Measurements from ENCODE around the gene MAP3K10. TPM values are rescaled to one million over a fixed set of nuclear protein-coding genes. Genes with fewer than 3 reads are reported as not detected.

The MAP3K10 gene
- 18.3 and 21.1 TPM in 2 replicates for polyA plus RNA-seq
- polyA minus RNA-seq: 46.4 and 48.9 TPM in 2 replicates

- peak within 1 kb of the TSS; percentile 41 for H3K4me2 ChIP-seq (ENCODE audit: low read length)
- H4K20me1 ChIP-seq (ENCODE audit: insufficient read depth): no peaks in the 10 kb centered on the region
- H3K9me2 ChIP-seq (ENCODE audit: insufficient read depth, low read length): no peaks in the 10 kb centered on the region
- H3K27ac ChIP-seq (ENCODE audit: low read length): peak within 1 kb of the TSS; percentile 77
- no peaks in the 10 kb centered on the region for H3K36me3 ChIP-seq (ENCODE audit: insufficient read depth, low read length)
- peak within 1 kb of the TSS; percentile 96 for H3K9ac ChIP-seq (ENCODE audit: low read length)
- no peaks in the 10 kb centered on the region for H3K27me3 ChIP-seq (ENCODE audit: insufficient read depth, low read depth, low read length)
- no peak for TF ChIP-seq EZH2 (IDR thresholded peaks at IDR 0.05; ENCODE audit: borderline replicate concordance, insufficient read depth, low read length, poor library complexity, severe bottlenecking)
- TF ChIP-seq POLR2AphosphoS5 (IDR thresholded peaks at IDR 0.05): peak; percentile 29
- TF ChIP-seq TAF1 (IDR thresholded peaks at IDR 0.05; ENCODE audit: low read depth): peak; percentile 44
- peak; percentile 22 for TF ChIP-seq EP300 (conservative IDR thresholded peaks at IDR 0.05; ENCODE audit: poor library complexity, severe bottlenecking)
- H3K4me3 ChIP-seq (ENCODE audit: low read length): peak within 1 kb of the TSS; percentile 91
- peaks cover 7% of the 10 kb centered on the region for H3K79me2 ChIP-seq (replicated peaks; ENCODE audit: insufficient read depth, low read length)
- no peaks in the 10 kb centered on the region for H3K9me3 ChIP-seq (ENCODE audit: low read length)
- peak within 1 kb of the TSS; percentile 99 for H2AFZ ChIP-seq (ENCODE audit: low read depth, low read length)
- no peaks in the 10 kb centered on the region for H3F3A ChIP-seq (ENCODE audit: insufficient read depth, low read length, poor library complexity, severe bottlenecking)
Measured at GRCh38 chr19:40190891-40191835, at the start of gene MAP3K10. Gene MAP3K10 (plus strand): TSS chr19:40191426. CDS start chr19:40192032, 606 bp downstream.

- Histone ChIP-seq H3F3A (ENCODE audit: insufficient read depth, low read length, poor library complexity, severe bottlenecking) (no peaks in the 10 kb centered on the region), H3K4me2 (ENCODE audit: low read length) (no peak overlapping the region), H3K9me2 (ENCODE audit: insufficient read depth, low read length) (no peaks in the 10 kb centered on the region), H4K20me1 (ENCODE audit: insufficient read depth) (no peaks in the 10 kb centered on the region), H2AFZ (ENCODE audit: low read depth, low read length) (no peak overlapping the region), H3K27me3 (ENCODE audit: insufficient read depth, low read depth, low read length) (no peaks in the 10 kb centered on the region), H3K36me3 (ENCODE audit: insufficient read depth, low read length) (no peaks in the 10 kb centered on the region), H3K9me3 (ENCODE audit: low read length) (no peaks in the 10 kb centered on the region), H3K9ac (ENCODE audit: low read length) (no peak overlapping the region), H3K27ac (ENCODE audit: low read length) (no peak overlapping the region), H3K79me2 (replicated peaks; ENCODE audit: insufficient read depth, low read length) (no peaks in the 10 kb centered on the region), H3K4me3 (ENCODE audit: low read length) (no peak overlapping the region)
- TF ChIP-seq EP300 (conservative IDR thresholded peaks at IDR 0.05; ENCODE audit: poor library complexity, severe bottlenecking): no peak
- no peak for TF ChIP-seq POLR2AphosphoS5 (IDR thresholded peaks at IDR 0.05)
- no peak for TF ChIP-seq RAD21 (conservative IDR thresholded peaks at IDR 0.05)
- no peak for TF ChIP-seq TAF1 (IDR thresholded peaks at IDR 0.05; ENCODE audit: low read depth)
- no peak for TF ChIP-seq CTCF (IDR thresholded peaks at IDR 0.05; ENCODE audit: poor library complexity, severe bottlenecking)
- no peak for TF ChIP-seq SMC3 (conservative IDR thresholded peaks at IDR 0.05; ENCODE audit: poor library complexity)
- TF ChIP-seq MXI1 (conservative IDR thresholded peaks at IDR 0.05; ENCODE audit: poor library complexity, severe bottlenecking): no peak
- TF ChIP-seq, protein P1, sequence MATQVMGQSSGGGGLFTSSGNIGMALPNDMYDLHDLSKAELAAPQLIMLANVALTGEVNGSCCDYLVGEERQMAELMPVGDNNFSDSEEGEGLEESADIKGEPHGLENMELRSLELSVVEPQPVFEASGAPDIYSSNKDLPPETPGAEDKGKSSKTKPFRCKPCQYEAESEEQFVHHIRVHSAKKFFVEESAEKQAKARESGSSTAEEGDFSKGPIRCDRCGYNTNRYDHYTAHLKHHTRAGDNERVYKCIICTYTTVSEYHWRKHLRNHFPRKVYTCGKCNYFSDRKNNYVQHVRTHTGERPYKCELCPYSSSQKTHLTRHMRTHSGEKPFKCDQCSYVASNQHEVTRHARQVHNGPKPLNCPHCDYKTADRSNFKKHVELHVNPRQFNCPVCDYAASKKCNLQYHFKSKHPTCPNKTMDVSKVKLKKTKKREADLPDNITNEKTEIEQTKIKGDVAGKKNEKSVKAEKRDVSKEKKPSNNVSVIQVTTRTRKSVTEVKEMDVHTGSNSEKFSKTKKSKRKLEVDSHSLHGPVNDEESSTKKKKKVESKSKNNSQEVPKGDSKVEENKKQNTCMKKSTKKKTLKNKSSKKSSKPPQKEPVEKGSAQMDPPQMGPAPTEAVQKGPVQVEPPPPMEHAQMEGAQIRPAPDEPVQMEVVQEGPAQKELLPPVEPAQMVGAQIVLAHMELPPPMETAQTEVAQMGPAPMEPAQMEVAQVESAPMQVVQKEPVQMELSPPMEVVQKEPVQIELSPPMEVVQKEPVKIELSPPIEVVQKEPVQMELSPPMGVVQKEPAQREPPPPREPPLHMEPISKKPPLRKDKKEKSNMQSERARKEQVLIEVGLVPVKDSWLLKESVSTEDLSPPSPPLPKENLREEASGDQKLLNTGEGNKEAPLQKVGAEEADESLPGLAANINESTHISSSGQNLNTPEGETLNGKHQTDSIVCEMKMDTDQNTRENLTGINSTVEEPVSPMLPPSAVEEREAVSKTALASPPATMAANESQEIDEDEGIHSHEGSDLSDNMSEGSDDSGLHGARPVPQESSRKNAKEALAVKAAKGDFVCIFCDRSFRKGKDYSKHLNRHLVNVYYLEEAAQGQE (IDR thresholded peaks at IDR 0.05; ENCODE audit: borderline replicate concordance): no peak
- TF ChIP-seq EZH2 (IDR thresholded peaks at IDR 0.05; ENCODE audit: borderline replicate concordance, insufficient read depth, low read length, poor library complexity, severe bottlenecking): no peak
Measured at GRCh38 chr19:40141551-40141950, 49.7 kb upstream of the MAP3K10 start.

Data from neural cell (in vitro differentiated cells).